Loucy (cell line): ENCODE data around the gene FGF16.

Experiments
- H2AFZ ChIP-seq: fragments of 200-600 bp; sonication (generic); 2 replicates; pipeline ENCODE4 v1.6.0; 2016; ENCODE audit warnings: antibody characterized with exemption, mild to moderate bottlenecking, low read length, moderate library complexity
- H3F3A ChIP-seq: fragments of 200-600 bp; 2 replicates; pipeline ENCODE4 v1.6.0; 2016; ENCODE audit warnings: antibody characterized with exemption, low read depth, mild to moderate bottlenecking
- H3K27me3 ChIP-seq: fragments of 200-600 bp; sonication (generic); 2 replicates; pipeline ENCODE4 v1.6.1; 2014; ENCODE audit warnings: low read length, mild to moderate bottlenecking; ENCODE audit not compliant: insufficient read depth, poor library complexity, severe bottlenecking
- H3K36me3 ChIP-seq: fragments of 200-600 bp; sonication (generic); 2 replicates; pipeline ENCODE4 v1.6.1; 2016; ENCODE audit warnings: low read length; ENCODE audit not compliant: insufficient read depth
- H3K4me1 ChIP-seq: fragments of 200-600 bp; sonication (generic); 2 replicates; pipeline ENCODE4 v1.5.1; 2014; ENCODE audit warnings: low read length, mild to moderate bottlenecking; ENCODE audit not compliant: insufficient read depth, poor library complexity, severe bottlenecking
- H3K4me2 ChIP-seq: fragments of 200-600 bp; sonication (generic); 2 replicates; pipeline ENCODE4 v1.6.0; 2014; ENCODE audit warnings: antibody characterized with exemption, low read length, low read depth, mild to moderate bottlenecking; ENCODE audit not compliant: poor library complexity, severe bottlenecking
- H3K4me3 ChIP-seq: fragments of 200-600 bp; sonication (generic); 2 replicates; pipeline ENCODE4 v1.5.1; 2014; ENCODE audit warnings: low read length, mild to moderate bottlenecking, mixed read lengths; ENCODE audit not compliant: poor library complexity, severe bottlenecking
- H3K79me2 ChIP-seq: fragments of 200-600 bp; sonication (generic); 2 replicates; pipeline ENCODE4 v1.6.1; 2014; ENCODE audit warnings: low read length; ENCODE audit not compliant: insufficient read depth
- H3K9ac ChIP-seq: fragments of 200-600 bp; sonication (generic); 2 replicates; pipeline ENCODE4 v1.6.0; 2014; ENCODE audit warnings: mild to moderate bottlenecking, low read depth, low read length, moderate library complexity; ENCODE audit not compliant: poor library complexity, severe bottlenecking
- H3K9me2 ChIP-seq: fragments of 200-600 bp; sonication (generic); replicated peaks from 2 replicates; pipeline ENCODE4 v1.6.1; 2016; ENCODE audit warnings: low read depth, low read length, mixed read lengths
- H3K9me3 ChIP-seq: fragments of 200-600 bp; sonication (generic); 2 replicates; pipeline ENCODE4 v1.6.1; 2014; ENCODE audit warnings: mild to moderate bottlenecking, antibody characterized with exemption, low read length, low read depth; ENCODE audit not compliant: insufficient read depth
- H4K20me1 ChIP-seq: fragments of 200-600 bp; sonication (generic); 2 replicates; pipeline ENCODE4 v1.6.0; 2014; ENCODE audit warnings: antibody characterized with exemption, low read length, mild to moderate bottlenecking; ENCODE audit not compliant: insufficient read depth, poor library complexity, severe bottlenecking
- CTCF ChIP-seq: fragments of 200-600 bp; sonication (generic); conservative IDR thresholded peaks from 2 replicates; pipeline ENCODE4 v1.5.1; 2014; ENCODE audit warnings: mild to moderate bottlenecking, antibody characterized with exemption, low read length
- EZH2phosphoT487 ChIP-seq: fragments of 200-600 bp; IDR thresholded peaks from 2 replicates; pipeline ENCODE4 v1.6.1; 2018; ENCODE audit warnings: antibody characterized with exemption, mild to moderate bottlenecking, moderate library complexity, borderline replicate concordance

The FGF16 gene

GRCh38 chrX:77446029-77446585 is 1.1 kb upstream of the FGF16 start:
- H3K4me2 ChIP-seq: no peak overlapping the region
- no peaks in the 10 kb centered on the region for H3K27me3 ChIP-seq
- no peaks in the 10 kb centered on the region for H3K79me2 ChIP-seq
- H3K4me3 ChIP-seq: no peak overlapping the region
- H4K20me1 ChIP-seq: no peaks in the 10 kb centered on the region
- H3K9ac ChIP-seq: no peak overlapping the region
- no peaks in the 10 kb centered on the region for H3K36me3 ChIP-seq
- H2AFZ ChIP-seq: no peak overlapping the region
- no peaks in the 10 kb centered on the region for H3F3A ChIP-seq
- H3K4me1 ChIP-seq: no peaks in the 10 kb centered on the region
- H3K9me2 ChIP-seq: no peaks in the 10 kb centered on the region
- TF ChIP-seq CTCF (no peak), EZH2phosphoT487 (no peak)
- H3K9me3 ChIP-seq: no peaks in the 10 kb centered on the region

- Histone ChIP-seq H4K20me1 (no peaks in the 10 kb centered on the region), H3K36me3 (no peaks in the 10 kb centered on the region), H3F3A (no peaks in the 10 kb centered on the region), H3K79me2 (no peaks in the 10 kb centered on the region), H3K4me2 (no peak overlapping the region), H3K27me3 (no peaks in the 10 kb centered on the region), H3K9ac (no peak overlapping the region), H3K4me3 (no peak overlapping the region), H2AFZ (no peak overlapping the region), H3K9me2 (no peaks in the 10 kb centered on the region), H3K9me3 (no peaks in the 10 kb centered on the region), H3K4me1 (no peaks in the 10 kb centered on the region)
- TF ChIP-seq CTCF: no peak
- no peak for TF ChIP-seq EZH2phosphoT487
Observed at GRCh38 chrX:77447653-77448569, 722 bp downstream of the FGF16 start.

- Histone ChIP-seq H3K4me1 (no peaks in the 10 kb centered on the region), H3K36me3 (no peaks in the 10 kb centered on the region), H3F3A (no peaks in the 10 kb centered on the region), H3K27me3 (no peaks in the 10 kb centered on the region), H3K9ac (no peak overlapping the region), H2AFZ (no peak overlapping the region), H3K9me2 (no peaks in the 10 kb centered on the region), H4K20me1 (no peaks in the 10 kb centered on the region), H3K4me3 (no peak overlapping the region), H3K9me3 (no peaks in the 10 kb centered on the region), H3K79me2 (no peaks in the 10 kb centered on the region), H3K4me2 (no peak overlapping the region)
- TF ChIP-seq CTCF (no peak), EZH2phosphoT487 (no peak)
Observed at GRCh38 chrX:77450415-77450814, 3.2 kb downstream of the FGF16 start.
